GM19438 (cell line): ENCODE results near the gene CD99L2.
"Not testable (repeated sequence)": the region's sequence is repeated elsewhere in the genome, so short reads cannot be mapped to it uniquely, and the experiment has no call there.

Experiments
- ATAC-seq: cut with Tn5 transposase; IDR thresholded peaks from one replicate; pipeline ENCODE4 v1.9.1; 2021; ENCODE audit warnings: low read depth; ENCODE audit not compliant: unreplicated experiment

Gene CD99L2

DNA sequence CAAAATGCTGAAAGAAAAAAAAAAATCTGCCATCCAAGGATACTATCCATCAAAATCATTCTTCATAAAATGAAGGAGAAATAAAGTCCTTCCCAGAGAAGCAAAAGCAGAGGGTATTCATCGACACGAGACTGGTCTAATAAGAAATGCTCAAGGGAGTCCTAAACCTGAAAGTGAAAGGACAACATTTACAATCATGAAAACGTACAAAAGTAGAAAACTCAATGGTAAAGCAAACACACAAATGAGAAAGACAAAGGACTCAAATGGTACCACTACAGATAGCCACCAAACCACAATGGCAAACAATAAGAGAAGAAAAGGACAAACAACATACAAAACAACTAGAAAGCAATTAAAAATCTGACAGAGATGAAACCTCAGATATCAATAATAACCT lies 41.0 kb downstream of the CD99L2 start:
- no peak for ATAC-seq

DNA sequence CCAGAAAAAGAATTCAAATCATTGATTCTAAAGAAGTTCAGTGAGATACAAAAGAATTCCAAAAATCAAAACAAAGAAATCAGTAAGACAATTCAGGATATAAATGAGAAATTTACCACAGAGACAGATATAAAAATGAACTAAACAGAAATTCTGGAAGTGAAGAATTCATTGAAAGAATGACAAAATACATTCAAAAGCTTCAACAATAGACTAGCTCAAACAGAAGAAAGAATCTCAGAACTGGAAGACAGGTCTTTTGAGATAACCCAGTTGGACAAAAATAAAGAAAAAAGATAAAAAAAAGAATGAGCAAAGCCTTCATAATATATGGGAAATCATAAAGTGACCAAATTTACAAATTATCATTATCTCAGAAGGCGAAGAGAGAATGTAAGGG lies 41.7 kb downstream of the CD99L2 start:
- ATAC-seq = no peak

DNA sequence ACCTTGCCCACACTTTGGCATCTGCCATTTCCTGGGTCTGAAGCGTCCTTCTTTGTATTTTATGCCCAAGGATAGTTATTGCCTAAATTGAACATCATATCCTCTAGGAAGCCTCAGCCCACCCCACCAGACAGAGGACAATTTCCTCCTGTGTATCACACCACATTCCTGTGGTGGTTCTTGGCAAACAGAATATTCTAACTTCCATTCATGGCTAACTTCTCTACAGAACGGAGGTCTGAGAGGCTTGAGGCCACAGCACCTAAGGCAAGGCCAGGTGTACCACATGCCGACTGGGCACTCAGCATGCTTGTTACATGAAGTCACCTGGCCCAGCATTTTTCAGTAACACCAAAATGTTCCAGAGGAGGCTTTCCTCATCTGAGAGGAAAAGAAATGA lies 42.4 kb downstream of the CD99L2 start:
- no peak for ATAC-seq

DNA sequence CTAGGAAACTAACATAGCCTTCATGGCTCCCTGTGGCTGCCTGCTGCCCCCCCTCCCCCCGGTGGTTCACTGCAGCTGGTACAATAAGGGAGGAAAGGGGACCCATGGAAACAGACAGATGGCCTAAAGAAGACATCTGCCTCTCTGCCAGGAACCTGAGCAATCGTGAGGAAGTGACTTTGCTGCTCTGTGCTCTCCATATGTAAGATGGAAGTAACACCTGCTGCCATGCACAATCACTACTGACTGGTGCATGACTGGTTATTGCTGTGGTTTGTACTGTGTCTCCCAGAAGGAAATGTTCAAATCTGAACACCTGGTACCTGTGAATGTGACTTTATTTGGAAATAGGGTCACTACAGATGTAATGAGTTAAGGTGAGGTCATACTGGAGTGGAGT lies 43.6 kb downstream of the CD99L2 start:
- ATAC-seq = no peak

DNA sequence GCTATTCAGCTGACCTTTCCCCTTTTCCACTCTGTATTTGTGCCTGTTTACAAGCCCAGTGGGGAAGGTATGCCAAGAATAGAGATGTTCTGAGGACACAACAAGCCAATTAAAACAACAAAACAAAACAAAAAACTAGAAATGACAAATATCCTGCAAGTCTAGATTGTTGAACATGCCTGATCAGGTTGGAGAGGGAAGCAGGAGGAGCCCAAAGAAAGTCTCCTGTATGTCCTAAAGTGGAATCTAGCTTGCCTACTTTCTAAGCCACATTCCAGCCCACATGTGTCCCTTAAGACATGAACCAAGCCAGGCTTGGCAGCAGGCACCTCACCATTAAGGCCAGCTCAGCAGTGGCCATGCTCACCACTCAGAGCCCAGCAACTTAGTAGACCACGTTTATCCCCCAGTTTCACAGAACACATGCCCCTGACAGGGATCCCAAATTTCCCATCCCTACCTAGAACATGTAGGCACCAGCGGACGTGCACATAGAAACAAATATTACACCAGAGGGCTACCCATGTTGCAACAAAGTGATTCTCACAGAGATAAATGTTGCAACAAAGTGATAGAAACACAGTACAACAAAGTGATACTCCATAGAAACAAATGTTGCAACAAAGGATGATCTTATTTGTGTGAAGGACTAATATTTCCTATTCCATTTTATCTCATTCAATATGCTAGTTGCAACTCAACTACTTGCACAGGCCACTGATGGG lies 48.3 kb downstream of the CD99L2 start:
- ATAC-seq = no peak

DNA sequence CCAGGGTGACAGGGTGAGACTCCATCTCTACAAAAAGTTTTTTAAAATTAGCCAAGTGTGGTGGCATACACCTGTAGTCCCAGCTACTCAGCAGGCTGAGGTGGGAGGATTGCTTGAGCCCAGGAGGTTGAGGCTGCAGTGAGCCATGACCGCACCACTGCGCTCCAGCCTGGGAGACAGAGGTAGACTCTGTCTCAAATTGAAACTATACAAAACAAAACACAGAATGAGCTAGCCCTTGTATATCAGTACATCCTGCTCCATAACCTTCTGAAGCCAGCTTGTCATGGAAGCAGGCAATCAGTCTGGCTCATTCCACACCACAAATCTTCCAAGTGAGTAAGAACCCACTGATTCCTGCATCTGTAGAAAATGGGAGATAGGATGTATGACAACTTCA lies 49.0 kb downstream of the CD99L2 start:
- ATAC-seq = no peak

DNA sequence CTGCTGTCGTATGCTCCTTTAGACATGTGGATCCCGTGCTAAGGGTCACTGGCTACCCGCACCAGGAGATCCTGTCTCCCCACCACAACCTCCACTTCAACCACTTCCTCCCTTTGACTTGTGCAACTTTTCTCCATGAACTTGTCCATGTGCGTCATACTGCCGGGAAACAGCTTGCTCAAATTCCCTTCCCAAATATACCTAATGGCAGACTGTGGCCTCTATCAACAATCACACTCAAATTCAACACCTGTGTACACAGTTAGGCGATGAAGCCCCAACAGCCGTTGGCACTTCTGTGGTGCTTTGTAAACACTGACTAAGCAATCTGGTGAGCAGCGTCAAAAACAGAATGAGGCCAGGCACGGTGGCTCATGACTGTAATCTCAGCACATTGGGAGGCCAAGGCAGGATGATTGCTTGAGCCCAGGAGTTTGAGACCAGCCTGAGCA lies 49.5 kb downstream of the CD99L2 start:
- ATAC-seq = no peak

DNA sequence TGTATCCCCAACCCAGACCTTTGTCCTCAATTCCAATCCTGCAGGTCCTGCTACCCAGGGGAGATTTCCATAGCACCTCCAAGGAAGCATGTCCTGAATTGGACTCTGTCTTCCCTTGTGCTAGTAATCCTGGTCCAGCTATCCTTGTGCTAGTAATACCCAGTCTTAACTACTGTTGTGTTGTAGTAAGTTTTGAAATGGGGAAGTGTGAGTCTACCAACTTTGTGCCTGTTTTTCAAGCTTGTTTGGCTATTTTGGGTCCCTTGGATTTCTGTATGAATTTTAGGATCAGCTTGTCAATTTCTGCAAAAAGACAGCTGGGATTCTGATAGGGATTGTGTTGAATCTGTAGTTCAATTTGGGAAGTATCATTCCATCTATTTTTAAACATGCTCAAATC lies 51.4 kb downstream of the CD99L2 start:
- no peak for ATAC-seq

DNA sequence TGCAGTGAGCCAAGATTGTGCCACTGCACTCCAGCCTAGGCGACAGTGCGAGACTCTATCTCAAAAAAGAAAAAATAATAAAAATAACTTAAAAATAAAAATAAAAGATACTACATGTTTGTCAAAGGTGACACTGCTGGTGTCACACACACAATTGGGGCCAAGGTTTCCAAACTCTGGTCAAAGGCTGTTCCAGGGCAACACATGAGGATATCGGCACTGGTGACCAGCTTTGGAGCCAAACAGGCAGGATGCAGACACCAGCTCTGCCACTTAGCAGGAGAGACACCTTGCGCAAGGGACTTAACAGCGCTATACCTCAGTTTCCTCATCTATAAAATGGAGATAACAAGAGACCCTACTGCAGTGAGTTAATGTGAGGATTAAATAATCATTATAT lies 52.3 kb downstream of the CD99L2 start:
- no peak for ATAC-seq

DNA sequence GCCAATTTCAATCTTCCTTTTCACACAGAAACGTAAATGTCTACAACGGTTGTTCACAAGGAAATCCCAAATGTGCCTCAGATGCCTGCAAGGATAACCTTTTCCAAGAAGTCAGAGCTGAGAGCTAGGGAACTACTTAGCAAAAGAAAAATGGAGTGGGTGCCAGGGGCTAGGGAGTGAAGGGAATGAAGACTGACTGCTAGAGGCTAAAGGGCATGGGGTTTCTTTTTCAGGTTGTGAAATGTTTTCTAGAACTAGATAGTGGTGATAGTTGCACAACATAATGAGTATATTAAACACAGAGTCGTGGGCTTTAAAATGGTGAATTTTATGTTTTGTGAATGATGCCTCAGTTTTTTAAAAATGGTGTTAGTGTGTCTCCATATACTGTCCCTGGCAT lies 53.4 kb downstream of the CD99L2 start:
- no peak for ATAC-seq

DNA sequence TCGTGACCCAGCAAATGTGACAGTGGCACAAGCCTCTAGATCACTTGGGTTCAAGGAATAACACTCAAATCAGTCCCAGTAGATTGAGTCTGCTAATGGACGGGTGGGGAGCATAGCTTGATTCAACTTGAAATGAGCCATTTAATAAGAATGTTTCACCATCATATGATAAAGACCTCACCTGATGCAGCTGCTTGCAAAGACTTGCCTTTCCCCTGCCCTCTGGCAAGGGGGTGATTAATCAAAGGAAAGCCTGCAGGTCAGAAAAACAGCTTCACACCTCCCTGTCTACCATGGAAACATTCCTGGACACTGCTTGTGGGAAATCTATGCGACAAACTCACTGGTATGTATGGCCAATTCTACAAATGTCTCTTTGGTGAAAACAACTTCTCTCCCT lies 54.5 kb downstream of the CD99L2 start:
- ATAC-seq = no peak

DNA sequence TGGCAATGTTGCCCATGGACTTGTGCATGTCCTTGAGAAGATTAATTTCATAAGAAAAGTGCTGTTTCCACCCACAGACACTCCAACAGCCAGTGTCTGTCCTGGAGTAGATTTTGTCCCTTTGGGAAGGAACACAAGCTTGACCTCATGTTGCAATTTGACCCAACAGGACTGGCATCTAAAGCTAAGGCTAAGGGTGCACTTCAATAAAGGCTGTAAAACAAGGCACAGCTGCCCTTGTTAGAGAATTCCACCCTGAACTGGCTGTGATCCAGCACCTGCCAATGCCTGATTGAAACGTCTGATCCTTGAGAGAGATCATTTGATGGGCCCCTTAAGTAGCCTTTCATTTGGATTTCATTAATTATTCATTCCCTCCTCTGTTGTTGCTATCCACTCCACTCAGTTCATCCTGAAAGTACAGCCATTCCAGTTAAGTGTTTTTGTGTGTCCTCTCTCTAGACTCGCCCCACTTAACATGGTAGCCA lies 56.2 kb downstream of the CD99L2 start:
- ATAC-seq = no peak

DNA sequence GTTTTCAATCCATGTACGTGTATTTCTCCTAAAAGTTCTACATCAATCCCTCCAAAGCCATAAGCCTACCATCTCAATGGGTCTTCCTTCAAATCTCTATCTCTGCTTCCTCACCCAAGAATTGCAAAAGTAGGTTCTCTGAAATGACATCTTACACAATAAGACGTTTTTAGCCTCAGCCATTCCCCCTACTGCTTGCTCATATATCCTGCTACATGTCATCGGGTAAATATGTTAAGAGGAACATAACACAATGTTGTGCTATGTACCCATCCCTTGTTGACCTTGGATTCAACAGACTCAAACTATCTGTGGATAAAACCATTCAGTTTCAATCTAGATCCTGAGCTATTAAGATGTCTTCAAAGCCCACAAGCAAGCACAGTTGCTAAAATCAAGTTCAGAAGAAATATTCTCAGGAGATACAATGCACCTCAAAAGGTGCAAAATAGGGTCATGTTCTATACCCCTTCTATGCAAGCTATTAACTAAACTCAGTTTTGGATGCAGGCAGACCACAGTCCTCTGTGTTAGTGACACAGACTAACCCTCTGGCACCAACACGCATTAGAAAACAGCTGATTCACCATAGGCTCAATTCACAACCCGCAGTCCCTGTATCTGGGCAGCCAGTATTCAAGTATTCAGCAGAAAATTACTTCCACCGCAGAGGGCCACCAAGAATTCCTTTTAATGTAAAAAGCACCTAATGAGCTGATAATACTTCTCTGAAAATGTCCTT lies 56.8 kb downstream of the CD99L2 start:
- ATAC-seq = no peak

DNA sequence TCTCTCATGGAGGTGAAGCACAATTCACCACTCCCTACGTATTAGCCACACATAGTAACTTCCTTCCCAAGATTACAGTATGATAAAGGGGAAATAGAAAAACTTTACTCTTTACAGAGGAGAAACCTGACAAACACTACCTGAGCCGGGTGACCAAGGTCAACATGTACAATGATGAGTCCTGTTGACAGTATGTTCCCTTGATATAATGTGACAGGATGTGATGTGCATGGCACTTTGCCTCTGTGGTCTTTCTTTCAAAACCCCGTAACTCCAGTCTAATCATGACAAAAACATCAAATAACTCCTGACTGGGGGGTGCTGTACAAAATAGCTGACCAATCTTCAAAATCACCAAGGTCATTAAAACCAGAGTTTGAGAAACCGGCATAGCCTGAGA lies 60.6 kb downstream of the CD99L2 start:
- no peak for ATAC-seq

DNA sequence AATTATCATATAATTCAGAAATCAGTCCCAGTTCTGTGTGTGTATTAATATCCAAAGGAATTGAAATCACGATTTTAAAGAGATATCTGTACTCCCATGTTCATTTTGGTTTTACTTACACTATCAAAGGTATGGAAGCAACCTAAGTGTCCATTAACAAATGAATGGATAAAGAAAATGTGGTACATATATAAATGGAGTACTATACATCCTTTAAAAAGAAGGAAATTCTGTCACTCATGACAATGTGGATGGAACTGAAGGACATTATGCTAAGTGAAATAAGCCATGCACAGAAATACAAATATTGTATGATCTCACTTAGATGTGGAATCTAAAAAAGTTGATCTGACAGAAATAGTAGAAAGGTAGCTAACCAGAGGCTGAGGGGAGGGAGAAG lies 63.8 kb downstream of the CD99L2 start:
- ATAC-seq = no peak

DNA sequence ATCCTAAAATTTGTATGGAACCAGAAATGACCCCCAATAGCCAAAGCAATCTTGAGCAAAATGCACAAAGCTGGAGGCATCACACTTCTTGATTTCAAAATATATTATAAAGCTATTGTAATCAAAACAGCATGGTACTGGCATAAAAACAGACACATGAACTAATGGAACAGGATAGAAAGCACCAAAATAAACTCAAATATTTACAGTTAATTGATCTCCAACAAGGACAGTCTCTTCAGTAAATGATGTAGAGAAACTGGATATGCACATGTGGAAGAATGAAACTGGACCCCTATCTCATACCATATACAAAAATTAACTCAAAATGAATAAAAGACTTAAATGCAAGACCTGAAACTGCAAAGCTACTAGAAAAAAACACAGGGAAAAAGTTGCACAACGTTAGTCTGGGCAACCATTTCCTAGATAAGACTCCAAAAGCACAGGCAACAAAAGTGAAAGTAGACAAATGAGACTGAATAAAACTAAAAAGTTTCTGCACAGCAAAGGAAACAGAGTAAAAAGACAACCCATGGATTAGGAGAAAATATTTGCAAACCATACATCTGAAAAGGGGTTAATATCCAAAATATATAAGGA lies 64.9 kb downstream of the CD99L2 start:
- ATAC-seq = no peak

DNA sequence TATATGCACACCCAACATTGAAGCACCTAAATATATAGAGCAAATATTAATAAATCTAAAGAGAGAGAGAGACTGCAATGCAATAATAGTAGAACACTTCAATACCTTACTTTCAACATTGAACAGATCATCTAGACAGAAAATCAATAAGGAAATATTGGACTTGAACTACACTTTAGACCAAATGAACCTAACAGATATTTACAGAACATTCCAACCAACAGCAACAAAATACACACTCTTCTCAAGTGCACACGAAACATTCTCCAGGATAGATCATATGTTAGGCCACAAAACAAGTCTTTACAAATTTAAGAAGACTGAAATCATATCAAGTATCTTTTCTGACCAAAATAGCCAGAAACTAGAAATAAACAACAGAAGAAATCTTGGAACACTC lies 66.6 kb downstream of the CD99L2 start:
- no peak for ATAC-seq

DNA sequence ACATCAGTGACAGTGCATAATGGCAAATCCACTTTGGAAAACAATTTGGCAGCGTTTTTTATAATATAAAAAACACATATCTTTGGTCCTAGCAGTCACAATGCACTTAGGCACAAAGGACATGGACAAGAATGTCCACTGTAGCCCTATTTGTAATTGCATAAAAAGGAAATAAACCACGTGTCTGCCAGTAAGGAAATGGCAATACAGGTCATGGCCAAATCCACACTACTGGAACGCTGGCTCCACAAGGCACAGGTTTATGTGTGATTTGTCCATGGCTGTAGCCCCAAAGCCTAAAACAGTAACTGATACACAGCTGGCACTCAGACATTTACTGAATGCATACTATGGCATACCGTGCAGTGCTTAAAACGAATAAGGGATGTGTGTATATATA lies 69.7 kb downstream of the CD99L2 start:
- no peak for ATAC-seq

DNA sequence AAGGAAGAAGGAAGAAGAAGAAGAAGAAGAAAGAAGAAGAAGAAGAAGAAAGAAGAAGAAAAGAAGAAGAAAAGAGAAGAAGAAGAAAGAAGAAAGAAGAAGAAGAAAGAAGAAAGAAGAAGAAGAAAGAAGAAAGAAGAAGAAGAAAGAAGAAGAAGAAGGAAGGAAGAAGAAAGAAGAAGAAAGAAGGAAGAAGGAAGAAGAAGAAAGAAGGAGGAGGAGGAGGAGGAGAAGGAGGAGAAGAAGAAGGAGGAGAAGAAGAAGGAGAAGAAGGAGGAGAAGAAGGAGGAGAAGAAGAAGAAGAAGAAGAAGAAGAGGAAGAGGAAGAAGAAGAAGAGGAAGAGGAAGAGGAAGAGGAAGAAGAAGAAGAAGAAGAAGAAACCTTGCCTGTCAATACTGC lies 74.1 kb downstream of the CD99L2 start:
- ATAC-seq = not testable (repeated sequence)

DNA sequence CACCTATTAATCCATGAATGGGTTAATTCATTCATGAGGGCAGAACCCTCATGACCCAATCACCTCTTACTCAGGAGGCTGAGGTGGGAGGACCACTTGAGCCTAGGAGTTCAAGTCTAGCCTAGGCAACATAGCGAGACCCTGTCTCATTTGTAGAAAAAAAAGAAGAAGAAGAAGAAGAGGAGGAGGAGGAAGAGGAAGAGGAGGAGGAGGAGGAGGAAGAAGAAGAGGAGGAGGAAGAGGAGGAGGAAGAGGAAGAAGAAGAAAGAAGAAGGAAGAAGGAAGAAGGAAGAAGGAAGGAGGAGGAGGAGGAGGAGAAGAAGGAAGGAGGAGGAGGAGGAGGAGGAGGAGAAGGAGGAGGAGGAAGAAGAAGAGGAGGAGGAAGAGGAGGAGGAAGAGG lies 74.6 kb downstream of the CD99L2 start:
- ATAC-seq = not testable (repeated sequence)

DNA sequence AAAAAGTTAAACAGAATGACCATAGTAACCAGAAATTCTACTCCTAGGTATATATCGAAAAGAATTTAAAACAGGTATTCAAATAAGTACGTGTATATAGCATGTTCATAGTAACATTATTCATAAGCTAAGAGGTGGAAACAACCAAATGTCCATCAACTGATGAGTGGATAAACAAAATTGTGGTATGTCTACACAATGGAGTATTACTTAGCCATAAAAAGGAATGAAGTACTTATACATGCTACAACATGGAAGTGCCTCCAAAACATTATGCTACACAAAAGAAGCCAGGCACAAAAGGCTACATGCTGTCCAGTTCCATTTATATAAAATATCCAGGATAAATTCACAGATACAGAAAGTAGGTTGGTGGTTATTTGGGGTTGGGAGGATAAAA lies 76.5 kb downstream of the CD99L2 start:
- ATAC-seq = no peak

DNA sequence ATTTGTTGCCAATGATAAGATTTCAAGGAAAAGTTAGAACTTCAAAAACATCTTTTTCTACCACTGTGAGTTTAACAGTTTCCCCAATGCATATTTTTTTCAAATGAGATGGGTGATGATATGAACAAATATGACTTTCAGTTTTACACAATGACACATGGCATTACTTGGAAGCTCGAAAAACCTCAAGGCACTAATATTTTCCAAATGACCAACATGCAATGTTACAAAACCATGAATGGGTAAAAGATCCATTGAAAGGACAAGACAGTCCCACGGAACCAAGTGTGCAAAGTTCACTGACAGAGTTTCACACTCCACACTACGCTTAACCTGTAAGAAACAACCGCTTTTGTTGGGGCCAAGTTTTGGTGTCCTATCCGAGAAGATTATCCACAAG lies 84.5 kb downstream of the CD99L2 start:
- no peak for ATAC-seq
